ENCODE results near the gene PTPRU.

- no peak for TF ChIP-seq CTCF (conservative IDR thresholded peaks at IDR 0.05)
- TF ChIP-seq EZH2 (IDR thresholded peaks at IDR 0.05; ENCODE audit: low read depth) = no peak
Observed at GRCh38 chr1:29357452-29357851, 121.1 kb downstream of the PTPRU start.

Data from PC-9 (cell line).